GM23248 (cell line): ENCODE data around the gene ZBTB40.

Source experiments
- EZH2 ChIP-seq: fragments of 200-600 bp; sonication (generic); IDR thresholded peaks from 2 replicates; pipeline ENCODE4 v1.6.1; 2018; ENCODE audit warnings: antibody characterized with exemption, mild to moderate bottlenecking; ENCODE audit not compliant: insufficient read depth, poor library complexity, severe bottlenecking
- EZH2phosphoT487 ChIP-seq: fragments of 200-600 bp; sonication (generic); IDR thresholded peaks from 2 replicates; pipeline ENCODE4 v1.6.1; 2018; ENCODE audit warnings: antibody characterized with exemption, moderate library complexity, mild to moderate bottlenecking, low read depth; ENCODE audit not compliant: insufficient read depth

DNA sequence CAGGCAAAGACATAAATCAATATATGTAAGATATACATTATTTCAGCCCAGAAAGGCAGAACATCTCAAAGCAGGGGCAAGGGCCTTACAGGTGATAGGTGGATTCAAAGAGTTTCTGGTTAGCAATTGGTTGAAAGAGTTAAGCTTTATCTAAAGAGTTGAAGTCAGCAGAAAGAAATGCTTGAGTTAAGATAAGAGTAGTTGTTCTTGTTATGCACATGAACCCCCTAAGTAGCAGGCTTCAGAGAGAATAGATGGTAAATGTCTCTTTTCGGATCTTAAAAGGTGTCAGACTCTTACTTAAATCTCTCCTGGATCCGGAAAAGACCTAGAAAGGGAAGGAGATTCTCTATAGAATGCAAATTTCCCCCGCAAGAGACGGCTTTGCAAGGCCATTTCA is 8.3 kb upstream of the ZBTB40 start:
- TF ChIP-seq EZH2 (no peak), EZH2phosphoT487 (no peak)
